Neutrophil (primary cell): Measurements from ENCODE around the gene ZC3H7A.

ENCODE experiments used
- H3K27ac ChIP-seq: fragments of 200-600 bp; sonication (generic); 2 replicates; pipeline ENCODE4 v1.5.1; 2016; ENCODE audit warnings: mild to moderate bottlenecking, moderate library complexity
- H3K27me3 ChIP-seq: fragments of 200-600 bp; sonication (generic); 2 replicates; pipeline ENCODE4 v1.6.0; 2016; ENCODE audit warnings: mild to moderate bottlenecking
- H3K36me3 ChIP-seq: fragments of 200-600 bp; sonication (generic); 2 replicates; pipeline ENCODE4 v1.5.1; 2017
- H3K4me1 ChIP-seq, 2 experiments: fragments of 200-600 bp in 1 of 2; sonication (generic) in 1 of 2; 1 replicate in 1 of 2; 2 replicates in 1 of 2; pipeline versions ENCODE4 v1.5.1 to v1.6.1; 2013 to 2016; ENCODE audit warnings: low read depth in 1 of 2, low read length in 1 of 2, mild to moderate bottlenecking in 1 of 2, moderate library complexity in 1 of 2; ENCODE audit not compliant: control insufficient read depth in 1 of 2, insufficient read depth in 1 of 2
- H3K4me3 ChIP-seq, 2 experiments: fragments of 200-600 bp in 1 of 2; sonication (generic) in 1 of 2; 1 replicate in 1 of 2; 2 replicates in 1 of 2; pipeline ENCODE4 v1.5.1; 2013 to 2016; ENCODE audit warnings: low read depth in 1 of 2, low read length in 1 of 2, mild to moderate bottlenecking in 1 of 2, moderate library complexity in 1 of 2
- H3K9me3 ChIP-seq: fragments of 200-600 bp; sonication (generic); 2 replicates; pipeline ENCODE4 v1.5.1; 2016
- CTCF ChIP-seq: fragments of 200-600 bp; sonication (generic); IDR thresholded peaks from 2 replicates; pipeline ENCODE4 v1.5.1; 2016; ENCODE audit warnings: antibody characterized with exemption

The ZC3H7A gene

GRCh38 chr16:11719762-11720161 is 77.3 kb downstream of the ZC3H7A start:
- no peak overlapping the region for H3K27ac ChIP-seq
- no peaks in the 10 kb centered on the region for H3K27me3 ChIP-seq
- peaks cover 36% of the 10 kb centered on the region for H3K36me3 ChIP-seq
- no peak for TF ChIP-seq CTCF
- H3K9me3 ChIP-seq: no peaks in the 10 kb centered on the region
- H3K4me1 ChIP-seq: peaks cover 0 to under 1% of the 10 kb centered on the region in 2 experiments
- no peak overlapping the region for H3K4me3 ChIP-seq

DNA sequence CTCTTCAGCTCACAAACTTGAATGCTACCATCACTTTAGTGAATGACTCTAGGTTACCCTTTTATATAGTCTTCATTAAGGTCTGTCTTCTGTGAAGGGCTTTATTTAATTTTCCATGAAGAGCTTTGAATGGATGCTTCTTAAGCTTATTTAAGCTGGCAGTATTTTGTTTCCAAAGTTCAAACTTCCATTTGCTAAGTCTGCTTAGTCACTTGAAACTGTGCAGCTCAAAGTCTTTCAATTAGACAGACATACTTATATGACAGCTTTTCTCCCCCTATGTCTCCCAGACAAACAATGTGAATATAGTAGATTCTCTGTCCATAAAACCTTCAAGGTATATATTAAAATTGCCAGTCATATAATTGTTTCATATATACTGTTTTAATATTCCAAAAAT is 77.9 kb downstream of the ZC3H7A start:
- H3K4me3 ChIP-seq: no peak overlapping the region
- H3K4me1 ChIP-seq: peaks cover 0 to 7% of the 10 kb centered on the region in 2 experiments
- no peak overlapping the region for H3K27ac ChIP-seq
- H3K9me3 ChIP-seq: no peaks in the 10 kb centered on the region
- no peak for TF ChIP-seq CTCF
- no peaks in the 10 kb centered on the region for H3K27me3 ChIP-seq
- peaks cover 36% of the 10 kb centered on the region for H3K36me3 ChIP-seq

- no peak overlapping the region for H3K27ac ChIP-seq
- peaks cover 36% of the 10 kb centered on the region for H3K36me3 ChIP-seq
- no peaks in the 10 kb centered on the region for H3K27me3 ChIP-seq
- TF ChIP-seq CTCF: no peak
- no peaks in the 10 kb centered on the region for H3K9me3 ChIP-seq
- peaks cover 0 to 7% of the 10 kb centered on the region in 2 experiments for H3K4me1 ChIP-seq
- H3K4me3 ChIP-seq: no peak overlapping the region
These were observed 79.2 kb downstream of the ZC3H7A start for GRCh38 chr16:11717811-11718210.

DNA sequence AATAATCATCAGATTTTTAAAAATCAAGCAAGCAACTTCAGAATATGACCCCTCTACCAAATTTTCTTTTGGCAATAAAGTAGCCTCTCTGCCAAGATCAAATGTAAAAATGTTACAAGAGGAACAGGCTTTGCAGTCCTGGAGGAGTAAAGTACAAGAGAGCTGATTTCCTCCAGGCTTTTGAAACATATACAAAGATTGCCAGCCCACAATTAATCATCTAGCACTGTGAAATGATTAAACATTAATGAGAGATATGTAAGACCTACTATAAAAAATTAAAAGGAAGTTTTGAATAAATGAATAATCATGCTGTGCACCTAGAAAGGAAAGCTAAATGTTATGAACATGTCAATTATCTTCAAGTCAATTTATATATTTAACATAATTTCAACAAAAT is 80.7 kb downstream of the ZC3H7A start:
- peaks cover 34% of the 10 kb centered on the region for H3K36me3 ChIP-seq
- no peak for TF ChIP-seq CTCF

DNA sequence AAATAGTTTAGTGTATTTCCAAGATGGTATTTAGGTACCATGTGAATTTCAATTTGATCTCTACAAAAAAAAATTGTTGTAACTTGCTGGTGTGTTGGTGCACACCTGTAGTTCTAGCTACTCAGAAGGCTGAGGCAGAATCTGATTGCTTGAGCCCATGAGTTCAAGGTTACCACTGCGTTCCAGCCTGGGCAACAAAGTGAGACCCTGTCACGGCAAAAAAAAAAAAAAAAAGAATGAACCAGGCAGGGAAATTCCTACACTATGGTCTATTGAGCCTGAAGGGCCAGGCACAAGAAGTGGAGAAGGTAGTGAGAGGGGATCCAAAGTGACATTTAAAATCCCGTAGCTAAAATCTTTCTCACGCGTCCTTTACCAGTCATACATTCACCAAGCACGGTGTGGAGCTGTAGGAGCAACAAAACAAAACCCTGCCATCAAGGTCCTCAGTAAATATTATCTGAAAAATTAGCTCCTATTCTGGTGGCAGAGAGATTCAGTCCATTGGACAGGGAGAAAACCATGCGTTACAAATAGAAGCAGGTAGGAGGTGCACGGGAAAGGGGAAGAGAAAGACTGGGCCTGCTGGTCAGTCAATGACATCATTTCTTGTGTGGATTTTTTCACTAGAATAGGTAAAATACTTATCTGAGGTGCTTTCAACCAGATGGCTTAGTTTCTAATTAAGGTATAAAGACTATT is 81.7 kb downstream of the ZC3H7A start:
- peaks cover 0 to 7% of the 10 kb centered on the region in 2 experiments for H3K4me1 ChIP-seq
- H3K36me3 ChIP-seq: peaks cover 29% of the 10 kb centered on the region
- no peaks in the 10 kb centered on the region for H3K27me3 ChIP-seq
- TF ChIP-seq CTCF: no peak
- no peaks in the 10 kb centered on the region for H3K9me3 ChIP-seq
- no peak overlapping the region for H3K27ac ChIP-seq
- no peak overlapping the region for H3K4me3 ChIP-seq

More for the DNA sequence above, 80.7 kb downstream of the ZC3H7A start:
- H3K4me1 ChIP-seq: peaks cover 0 to 7% of the 10 kb centered on the region in 2 experiments
- H3K9me3 ChIP-seq: no peaks in the 10 kb centered on the region
- H3K4me3 ChIP-seq: no peak overlapping the region
- H3K27ac ChIP-seq: no peak overlapping the region
- no peaks in the 10 kb centered on the region for H3K27me3 ChIP-seq
